ENCODE measurements around the gene NLRP7.

GRCh38 chr19:54877471-54877870, 69.9 kb downstream of the NLRP7 start:
- TF ChIP-seq, protein P1, sequence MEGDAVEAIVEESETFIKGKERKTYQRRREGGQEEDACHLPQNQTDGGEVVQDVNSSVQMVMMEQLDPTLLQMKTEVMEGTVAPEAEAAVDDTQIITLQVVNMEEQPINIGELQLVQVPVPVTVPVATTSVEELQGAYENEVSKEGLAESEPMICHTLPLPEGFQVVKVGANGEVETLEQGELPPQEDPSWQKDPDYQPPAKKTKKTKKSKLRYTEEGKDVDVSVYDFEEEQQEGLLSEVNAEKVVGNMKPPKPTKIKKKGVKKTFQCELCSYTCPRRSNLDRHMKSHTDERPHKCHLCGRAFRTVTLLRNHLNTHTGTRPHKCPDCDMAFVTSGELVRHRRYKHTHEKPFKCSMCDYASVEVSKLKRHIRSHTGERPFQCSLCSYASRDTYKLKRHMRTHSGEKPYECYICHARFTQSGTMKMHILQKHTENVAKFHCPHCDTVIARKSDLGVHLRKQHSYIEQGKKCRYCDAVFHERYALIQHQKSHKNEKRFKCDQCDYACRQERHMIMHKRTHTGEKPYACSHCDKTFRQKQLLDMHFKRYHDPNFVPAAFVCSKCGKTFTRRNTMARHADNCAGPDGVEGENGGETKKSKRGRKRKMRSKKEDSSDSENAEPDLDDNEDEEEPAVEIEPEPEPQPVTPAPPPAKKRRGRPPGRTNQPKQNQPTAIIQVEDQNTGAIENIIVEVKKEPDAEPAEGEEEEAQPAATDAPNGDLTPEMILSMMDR (IDR thresholded peaks at IDR 0.05; ENCODE audit: insufficient read depth, low read length, poor library complexity, severe bottlenecking) = no peak
- no peak for TF ChIP-seq EZH2phosphoT487 (conservative IDR thresholded peaks at IDR 0.05; ENCODE audit: low read length)
